ENCODE data around the gene IDI1.
"Not testable (repeated sequence)": the region's sequence is repeated elsewhere in the genome, so short reads cannot be mapped to it uniquely, and the experiment has no call there.

IDI1 gene

GRCh38 chr10:1045415-1045814 is 3.5 kb downstream of the IDI1 start:
- Histone ChIP-seq H3K27ac (ENCODE audit: low read length) (no peak overlapping the region), H3K9me3 (ENCODE audit: insufficient read depth, low read depth, low read length) (no peaks in the 10 kb centered on the region), H3K9ac (ENCODE audit: low read depth, low read length) (no peak overlapping the region), H3K4me1 (ENCODE audit: insufficient read depth, low read length) (0 out of 2 replicates have a peak, but pooled peaks cover 3% of the 10 kb centered on the region), H3K27me3 (ENCODE audit: insufficient read depth, low read length) (no peaks in the 10 kb centered on the region), H3K36me3 (ENCODE audit: insufficient read depth, low read depth, low read length) (peaks cover 57% of the 10 kb centered on the region), H3K4me3 (ENCODE audit: low read length) (peak overlapping the region; percentile 52; the same call in 1 of the 2 replicates)

GRCh38 chr10:1044964-1045363 is 4.0 kb downstream of the IDI1 start:
- no peaks in the 10 kb centered on the region for H3K27me3 ChIP-seq (ENCODE audit: insufficient read depth, low read length)
- 0 out of 2 replicates have a peak, but pooled peaks cover 3% of the 10 kb centered on the region for H3K4me1 ChIP-seq (ENCODE audit: insufficient read depth, low read length)
- H3K4me3 ChIP-seq (ENCODE audit: low read length) = peak overlapping the region; percentile 52; the same call in 1 of the 2 replicates
- H3K9me3 ChIP-seq (ENCODE audit: insufficient read depth, low read depth, low read length) = no peaks in the 10 kb centered on the region
- H3K36me3 ChIP-seq (ENCODE audit: insufficient read depth, low read depth, low read length) = peaks cover 61% of the 10 kb centered on the region
- H3K9ac ChIP-seq (ENCODE audit: low read depth, low read length) = no peak overlapping the region
- peak overlapping the region; percentile 8 for H3K27ac ChIP-seq (ENCODE audit: low read length)

GRCh38 chr10:1044146-1044545 is 4.8 kb downstream of the IDI1 start:
- no peaks in the 10 kb centered on the region for H3K9me3 ChIP-seq (ENCODE audit: insufficient read depth, low read depth, low read length)
- H3K4me3 ChIP-seq (ENCODE audit: low read length) = no peak overlapping the region; the same call in 1 of the 2 replicates
- no peak overlapping the region for H3K27ac ChIP-seq (ENCODE audit: low read length)
- H3K27me3 ChIP-seq (ENCODE audit: insufficient read depth, low read length) = no peaks in the 10 kb centered on the region
- H3K4me1 ChIP-seq (ENCODE audit: insufficient read depth, low read length) = 0 out of 2 replicates have a peak, but pooled peaks cover 3% of the 10 kb centered on the region
- peaks cover 69% of the 10 kb centered on the region for H3K36me3 ChIP-seq (ENCODE audit: insufficient read depth, low read depth, low read length)
- H3K9ac ChIP-seq (ENCODE audit: low read depth, low read length) = no peak overlapping the region

- H3K9ac ChIP-seq (ENCODE audit: low read depth, low read length) = no peak overlapping the region
Measured at GRCh38 chr10:1043532-1043995, 5.4 kb downstream of the IDI1 start.

GRCh38 chr10:1041514-1041913 is 7.4 kb downstream of the IDI1 start:
- 0 out of 2 replicates have a peak, but pooled peaks cover 3% of the 10 kb centered on the region for H3K4me1 ChIP-seq (ENCODE audit: insufficient read depth, low read length)
- no peaks in the 10 kb centered on the region for H3K27me3 ChIP-seq (ENCODE audit: insufficient read depth, low read length)
- no peaks in the 10 kb centered on the region for H3K9me3 ChIP-seq (ENCODE audit: insufficient read depth, low read depth, low read length)
- no peak overlapping the region for H3K4me3 ChIP-seq (ENCODE audit: low read length)
- H3K9ac ChIP-seq (ENCODE audit: low read depth, low read length) = no peak overlapping the region
- peaks cover 82% of the 10 kb centered on the region for H3K36me3 ChIP-seq (ENCODE audit: insufficient read depth, low read depth, low read length)
- H3K27ac ChIP-seq (ENCODE audit: low read length) = no peak overlapping the region

More at GRCh38 chr10:1043532-1043995, 5.4 kb downstream of the IDI1 start:
- H3K27ac ChIP-seq (ENCODE audit: low read length) = no peak overlapping the region
- no peaks in the 10 kb centered on the region for H3K9me3 ChIP-seq (ENCODE audit: insufficient read depth, low read depth, low read length)
- H3K4me3 ChIP-seq (ENCODE audit: low read length) = no peak overlapping the region
- peaks cover 72% of the 10 kb centered on the region for H3K36me3 ChIP-seq (ENCODE audit: insufficient read depth, low read depth, low read length)
- no peaks in the 10 kb centered on the region for H3K27me3 ChIP-seq (ENCODE audit: insufficient read depth, low read length)
- H3K4me1 ChIP-seq (ENCODE audit: insufficient read depth, low read length) = 0 out of 2 replicates have a peak, but pooled peaks cover 3% of the 10 kb centered on the region

- H3K27me3 ChIP-seq (ENCODE audit: insufficient read depth, low read length) = no peaks in the 10 kb centered on the region
- no peaks in the 10 kb centered on the region for H3K9me3 ChIP-seq (ENCODE audit: insufficient read depth, low read depth, low read length)
- no peak overlapping the region for H3K9ac ChIP-seq (ENCODE audit: low read depth, low read length)
- H3K36me3 ChIP-seq (ENCODE audit: insufficient read depth, low read depth, low read length) = peaks cover 72% of the 10 kb centered on the region
- H3K4me1 ChIP-seq (ENCODE audit: insufficient read depth, low read length) = peaks cover under 1% of the 10 kb centered on the region; the same call in 1 of the 2 replicates
- H3K27ac ChIP-seq (ENCODE audit: low read length) = no peak overlapping the region
- H3K4me3 ChIP-seq (ENCODE audit: low read length) = no peak overlapping the region
Measured at GRCh38 chr10:1040133-1040532, 8.8 kb downstream of the IDI1 start.

- not testable (repeated sequence) for H3K4me1 ChIP-seq (ENCODE audit: insufficient read depth, low read length); H3K9me3 ChIP-seq (ENCODE audit: insufficient read depth, low read depth, low read length); H3K27ac ChIP-seq (ENCODE audit: low read length); H3K9ac ChIP-seq (ENCODE audit: low read depth, low read length); H3K27me3 ChIP-seq (ENCODE audit: insufficient read depth, low read length); H3K4me3 ChIP-seq (ENCODE audit: low read length)
- peaks cover 59% of the 10 kb centered on the region for H3K36me3 ChIP-seq (ENCODE audit: insufficient read depth, low read depth, low read length)
Measured at GRCh38 chr10:1038769-1039168, 10.2 kb downstream of the IDI1 start.

- Histone ChIP-seq H3K27ac (ENCODE audit: low read length) (no peak overlapping the region), H3K9ac (ENCODE audit: low read depth, low read length) (no peak overlapping the region), H3K27me3 (ENCODE audit: insufficient read depth, low read length) (no peaks in the 10 kb centered on the region), H3K9me3 (ENCODE audit: insufficient read depth, low read depth, low read length) (no peaks in the 10 kb centered on the region), H3K4me1 (ENCODE audit: insufficient read depth, low read length) (peaks cover 4% of the 10 kb centered on the region; the same call in 1 of the 2 replicates), H3K4me3 (ENCODE audit: low read length) (no peak overlapping the region), H3K36me3 (ENCODE audit: insufficient read depth, low read depth, low read length) (peaks cover 42% of the 10 kb centered on the region)
Measured at GRCh38 chr10:1037098-1037497, 11.8 kb downstream of the IDI1 start.

- no peak overlapping the region for H3K4me3 ChIP-seq (ENCODE audit: low read length)
- peaks cover 4% of the 10 kb centered on the region; the same call in 1 of the 2 replicates for H3K4me1 ChIP-seq (ENCODE audit: insufficient read depth, low read length)
- no peak overlapping the region for H3K27ac ChIP-seq (ENCODE audit: low read length)
- H3K27me3 ChIP-seq (ENCODE audit: insufficient read depth, low read length) = no peaks in the 10 kb centered on the region
- no peaks in the 10 kb centered on the region for H3K9me3 ChIP-seq (ENCODE audit: insufficient read depth, low read depth, low read length)
- H3K9ac ChIP-seq (ENCODE audit: low read depth, low read length) = no peak overlapping the region
- peaks cover 35% of the 10 kb centered on the region for H3K36me3 ChIP-seq (ENCODE audit: insufficient read depth, low read depth, low read length)
Measured at GRCh38 chr10:1036341-1036791, 12.6 kb downstream of the IDI1 start.

- no peak overlapping the region for H3K9ac ChIP-seq (ENCODE audit: low read depth, low read length)
- H3K4me1 ChIP-seq (ENCODE audit: insufficient read depth, low read length) = peaks cover 4% of the 10 kb centered on the region; the same call in 1 of the 2 replicates
- H3K27me3 ChIP-seq (ENCODE audit: insufficient read depth, low read length) = no peaks in the 10 kb centered on the region
- H3K27ac ChIP-seq (ENCODE audit: low read length) = no peak overlapping the region
- H3K9me3 ChIP-seq (ENCODE audit: insufficient read depth, low read depth, low read length) = no peaks in the 10 kb centered on the region
- H3K4me3 ChIP-seq (ENCODE audit: low read length) = no peak overlapping the region
- H3K36me3 ChIP-seq (ENCODE audit: insufficient read depth, low read depth, low read length) = peaks cover 23% of the 10 kb centered on the region
Measured at GRCh38 chr10:1035201-1035600, 13.7 kb downstream of the IDI1 start.

GRCh38 chr10:1034758-1035157 is 14.2 kb downstream of the IDI1 start:
- Histone ChIP-seq H3K4me3 (ENCODE audit: low read length) (no peak overlapping the region), H3K36me3 (ENCODE audit: insufficient read depth, low read depth, low read length) (peaks cover 19% of the 10 kb centered on the region), H3K9ac (ENCODE audit: low read depth, low read length) (no peak overlapping the region), H3K27ac (ENCODE audit: low read length) (no peak overlapping the region), H3K27me3 (ENCODE audit: insufficient read depth, low read length) (no peaks in the 10 kb centered on the region), H3K9me3 (ENCODE audit: insufficient read depth, low read depth, low read length) (no peaks in the 10 kb centered on the region), H3K4me1 (ENCODE audit: insufficient read depth, low read length) (peaks cover 4% of the 10 kb centered on the region; the same call in 1 of the 2 replicates)

- Histone ChIP-seq H3K4me3 (ENCODE audit: low read length) (no peak overlapping the region), H3K27ac (ENCODE audit: low read length) (no peak overlapping the region), H3K4me1 (ENCODE audit: insufficient read depth, low read length) (peaks cover 4% of the 10 kb centered on the region; the same call in 1 of the 2 replicates)
Measured at GRCh38 chr10:1033601-1034000, 15.3 kb downstream of the IDI1 start.

More at GRCh38 chr10:1033601-1034000, 15.3 kb downstream of the IDI1 start:
- no peak overlapping the region for H3K9ac ChIP-seq (ENCODE audit: low read depth, low read length)
- peaks cover 10% of the 10 kb centered on the region for H3K36me3 ChIP-seq (ENCODE audit: insufficient read depth, low read depth, low read length)
- no peaks in the 10 kb centered on the region for H3K9me3 ChIP-seq (ENCODE audit: insufficient read depth, low read depth, low read length)
- no peaks in the 10 kb centered on the region for H3K27me3 ChIP-seq (ENCODE audit: insufficient read depth, low read length)
